Glutamatergic neuron (in vitro differentiated cells): ENCODE measurements around the gene CUEDC1. TPM values are rescaled to one million over a fixed set of nuclear protein-coding genes. Genes with fewer than 3 reads are reported as not detected.
A peak's percentile ranks its signal among the peaks of the same experiment; 100 is the strongest.

Source experiments
- DNase-seq: peaks from one replicate; pipeline ENCODE4 v3.0.0; 2022
- H3K27ac Mint-ChIP-seq: one replicate; pipeline ENCODE4 v1.8.0; 2020; ENCODE audit warnings: mild to moderate bottlenecking, mixed read lengths, inconsistent platforms; ENCODE audit not compliant: unreplicated experiment
- H3K27me3 Mint-ChIP-seq: one replicate; pipeline ENCODE4 v1.8.0; 2020; ENCODE audit warnings: mild to moderate bottlenecking, moderate library complexity, mixed read lengths, inconsistent platforms; ENCODE audit not compliant: unreplicated experiment
- H3K36me3 Mint-ChIP-seq: one replicate; pipeline ENCODE4 v1.8.0; 2020; ENCODE audit warnings: mild to moderate bottlenecking, mixed read lengths, inconsistent platforms; ENCODE audit not compliant: unreplicated experiment
- H3K4me1 Mint-ChIP-seq: one replicate; pipeline ENCODE4 v1.8.0; 2020; ENCODE audit warnings: mild to moderate bottlenecking, low read depth, mixed read lengths, inconsistent platforms; ENCODE audit not compliant: unreplicated experiment
- H3K4me3 Mint-ChIP-seq: one replicate; pipeline ENCODE4 v1.8.0; 2020; ENCODE audit warnings: mild to moderate bottlenecking, mixed read lengths, inconsistent platforms; ENCODE audit not compliant: unreplicated experiment
- H3K9me3 Mint-ChIP-seq: one replicate; pipeline ENCODE4 v1.8.0; 2020; ENCODE audit warnings: mild to moderate bottlenecking, moderate library complexity, mixed read lengths, inconsistent platforms; ENCODE audit not compliant: unreplicated experiment
- CTCF ChIP-seq: fragments of 200-600 bp; sonication (generic); IDR thresholded peaks from one replicate; pipeline ENCODE4 v1.5.0; 2021; ENCODE audit not compliant: partially characterized antibody, unreplicated experiment
- total RNA-seq: library from RNA; stranded (reverse); fragmentation: NEBNext Ultra II Directional; extraction: Animal tissue kit (Norgen Biotek cat#: 25700); gene quantifications from one replicate; pipeline ENCODE4 v1.2.1, GENCODE V29; 2021; ENCODE audit not compliant: unreplicated experiment

Gene CUEDC1
- total RNA-seq, 1 donor from 2014 or later = 22.9 TPM

GRCh38 chr17:57861790-57862693 is 93.2 kb downstream of the CUEDC1 start:
- TF ChIP-seq CTCF = no peak
- DNase-seq = peak; percentile 61
- Mint-ChIP-seq H3K27me3 (peaks cover 7% of the 10 kb centered on the region), H3K36me3 (no peaks in the 10 kb centered on the region), H3K4me1 (peaks cover 16% of the 10 kb centered on the region), H3K9me3 (peaks cover 16% of the 10 kb centered on the region), H3K4me3 (peak overlapping the region; percentile 71), H3K27ac (no peak overlapping the region)

GRCh38 chr17:57861000-57861789 is 94.0 kb downstream of the CUEDC1 start:
- H3K27ac Mint-ChIP-seq = no peak overlapping the region
- peaks cover 16% of the 10 kb centered on the region for H3K9me3 Mint-ChIP-seq
- TF ChIP-seq CTCF = no peak
- H3K4me1 Mint-ChIP-seq = peaks cover 16% of the 10 kb centered on the region
- H3K36me3 Mint-ChIP-seq = no peaks in the 10 kb centered on the region
- peak overlapping the region; percentile 85 for H3K4me3 Mint-ChIP-seq
- DNase-seq = no peak
- peaks cover 7% of the 10 kb centered on the region for H3K27me3 Mint-ChIP-seq

GRCh38 chr17:57860414-57860999 is 94.7 kb downstream of the CUEDC1 start:
- Mint-ChIP-seq H3K9me3 (peaks cover 16% of the 10 kb centered on the region), H3K27ac (no peak overlapping the region), H3K36me3 (no peaks in the 10 kb centered on the region), H3K27me3 (peaks cover 7% of the 10 kb centered on the region), H3K4me1 (peaks cover 16% of the 10 kb centered on the region), H3K4me3 (peak overlapping the region; percentile 85)
- no peak for TF ChIP-seq CTCF
- DNase-seq = no peak

GRCh38 chr17:57859601-57860413 is 95.4 kb downstream of the CUEDC1 start:
- H3K9me3 Mint-ChIP-seq = peaks cover 16% of the 10 kb centered on the region
- H3K27ac Mint-ChIP-seq = no peak overlapping the region
- H3K4me3 Mint-ChIP-seq = no peak overlapping the region
- DNase-seq = no peak
- peaks cover 16% of the 10 kb centered on the region for H3K4me1 Mint-ChIP-seq
- TF ChIP-seq CTCF = peak; percentile 13
- H3K27me3 Mint-ChIP-seq = peaks cover 2% of the 10 kb centered on the region
- no peaks in the 10 kb centered on the region for H3K36me3 Mint-ChIP-seq
